Kidney (tissue), 14 donors: ENCODE measurements around the gene RPUSD2. TPM values are rescaled to one million over a fixed set of nuclear protein-coding genes. Genes with fewer than 3 reads are reported as not detected.

Experiments used
- DNase-seq, 5 donors: peaks; one replicate each; pipeline ENCODE4 v3.0.0-alpha.2; 2013 to 2020
- FAIRE-seq: peaks from 2 replicates; lab custom pipeline; 2012; peaks lifted over from hg19 to GRCh38; lab: Jason Lieb, UNC
- H3K27ac ChIP-seq, 2 donors: one replicate each; pipeline ENCODE4 v1.7.0; 2013; ENCODE audit warnings: low read depth in 2 of 2, low read length in 2 of 2, inconsistent platforms in 1 of 2
- H3K27me3 ChIP-seq: one replicate; pipeline ENCODE4 v1.7.1; 2013; ENCODE audit warnings: low read length, inconsistent platforms; ENCODE audit not compliant: control insufficient read depth, insufficient read depth
- H3K36me3 ChIP-seq, 3 donors: one replicate each; pipeline versions ENCODE4 v1.7.0 to v1.7.1; 2013; ENCODE audit warnings: low read length in 3 of 3, control low read depth in 1 of 3, inconsistent platforms in 1 of 3; ENCODE audit not compliant: insufficient read depth in 3 of 3, control insufficient read depth in 2 of 3
- H3K4me1 ChIP-seq, 3 donors: one replicate each; pipeline versions ENCODE4 v1.7.0 to v1.7.1; 2013; ENCODE audit warnings: low read length in 3 of 3, inconsistent platforms in 1 of 3, low read depth in 1 of 3; ENCODE audit not compliant: control insufficient read depth in 2 of 3, insufficient read depth in 2 of 3
- H3K4me3 ChIP-seq, 3 donors: one replicate each; pipeline versions ENCODE4 v1.7.0 to v1.8.1; 2013; ENCODE audit warnings: low read length in 3 of 3, control low read depth in 1 of 3, inconsistent platforms in 1 of 3
- H3K9ac ChIP-seq, 3 donors: one replicate each; pipeline versions ENCODE4 v1.7.0 to v1.7.1; 2013; ENCODE audit warnings: low read length in 3 of 3, control low read depth in 1 of 3, inconsistent platforms in 1 of 3
- H3K9me3 ChIP-seq, 3 donors: one replicate each; pipeline versions ENCODE4 v1.7.0 to v1.7.1; 2013; ENCODE audit warnings: low read length in 3 of 3, control low read depth in 1 of 3, inconsistent platforms in 1 of 3; ENCODE audit not compliant: control insufficient read depth in 2 of 3, insufficient read depth in 1 of 3
- intact Hi-C: fragments of 100-400 bp; cut with DNase I; formaldehyde crosslinking; loops from one replicate; pipeline ENCODE4 v1.11.1; 2022
- polyA plus RNA-seq: library from polyadenylated mRNA; stranded (reverse); fragments of 350-450 nt; fragmentation: Illumina TruSeq; extraction: RNeasy Lipid Tissue Mini Kit (QIAGEN cat#74804); gene quantifications from one replicate; pipeline ENCODE4 v1.2.3, GENCODE V29; 2014; ENCODE audit warnings: low read depth, low replicate concordance; ENCODE audit not compliant: insufficient read depth
- total RNA-seq: library from RNA; stranded (reverse); fragmentation: NEBNext Ultra II Directional; extraction: Animal tissue kit (Norgen Biotek cat#: 25700); gene quantifications from one replicate; pipeline ENCODE4 v1.2.1, GENCODE V29; 2021
- TF ChIP-seq, protein P1 (sequence below): IDR thresholded peaks from 3 replicates; pipeline ENCODE4 v1.5.1; 2012; ENCODE audit warnings: mild to moderate bottlenecking, moderate library complexity, borderline replicate concordance; ENCODE audit not compliant: insufficient read depth; ENCODE audit errors: extremely low read depth
- donor health status: control.
- donor health status: control.
- donor health status: control.
- donor health status: control.
- donor health status: control.
- donor health status: DM: yes; HTN: yes; CAD: no.
- donor health status: Normal renal cell carcinoma (clear cell type).

The RPUSD2 gene
- total and polyA plus RNA-seq, 2 donors from 2014 or later, result 9.8 to 12.7 TPM

GRCh38 chr15:40593165-40593564 is 24.1 kb downstream of the RPUSD2 start:
- no peaks in the 10 kb centered on the region for H3K9me3 ChIP-seq
- intact Hi-C loops, result no loop called here
- peak overlapping the region in 2 of 3 donors; percentile 17 to 77 for H3K4me3 ChIP-seq
- FAIRE-seq, result no peak
- H3K27ac ChIP-seq, result no peak overlapping the region
- peak in 1 of 5 donors; percentile 27 for DNase-seq
- TF ChIP-seq, protein P1, sequence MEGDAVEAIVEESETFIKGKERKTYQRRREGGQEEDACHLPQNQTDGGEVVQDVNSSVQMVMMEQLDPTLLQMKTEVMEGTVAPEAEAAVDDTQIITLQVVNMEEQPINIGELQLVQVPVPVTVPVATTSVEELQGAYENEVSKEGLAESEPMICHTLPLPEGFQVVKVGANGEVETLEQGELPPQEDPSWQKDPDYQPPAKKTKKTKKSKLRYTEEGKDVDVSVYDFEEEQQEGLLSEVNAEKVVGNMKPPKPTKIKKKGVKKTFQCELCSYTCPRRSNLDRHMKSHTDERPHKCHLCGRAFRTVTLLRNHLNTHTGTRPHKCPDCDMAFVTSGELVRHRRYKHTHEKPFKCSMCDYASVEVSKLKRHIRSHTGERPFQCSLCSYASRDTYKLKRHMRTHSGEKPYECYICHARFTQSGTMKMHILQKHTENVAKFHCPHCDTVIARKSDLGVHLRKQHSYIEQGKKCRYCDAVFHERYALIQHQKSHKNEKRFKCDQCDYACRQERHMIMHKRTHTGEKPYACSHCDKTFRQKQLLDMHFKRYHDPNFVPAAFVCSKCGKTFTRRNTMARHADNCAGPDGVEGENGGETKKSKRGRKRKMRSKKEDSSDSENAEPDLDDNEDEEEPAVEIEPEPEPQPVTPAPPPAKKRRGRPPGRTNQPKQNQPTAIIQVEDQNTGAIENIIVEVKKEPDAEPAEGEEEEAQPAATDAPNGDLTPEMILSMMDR, result no peak
- H3K9ac ChIP-seq, result no peak overlapping the region
- H3K4me1 ChIP-seq, result no peaks in the 10 kb centered on the region
- H3K27me3 ChIP-seq, result no peaks in the 10 kb centered on the region
- H3K36me3 ChIP-seq, result no peaks in the 10 kb centered on the region

GRCh38 chr15:40593588-40594428 is 24.7 kb downstream of the RPUSD2 start, which contains the start of gene KNL1:
KNL1 (plus strand) TSS chr15:40594249; CDS start chr15:40602932, 8,683 bp downstream.
- Histone ChIP-seq H3K27ac (peak within 1 kb of the TSS; percentile 93 to 99), H3K27me3 (no peaks in the 10 kb centered on the region), H3K9me3 (no peaks in the 10 kb centered on the region), H3K4me3 (peak within 1 kb of the TSS; percentile 77 to 100 (median 98)), H3K36me3 (no peaks in the 10 kb centered on the region), H3K4me1 (no peaks in the 10 kb centered on the region), H3K9ac (peak within 1 kb of the TSS; percentile 70 to 100 (median 90))
- intact Hi-C loops, result no loop called here
- peak; percentile 95 to 99 (median 98) for DNase-seq
- TF ChIP-seq, protein P1, result no peak
- FAIRE-seq, result peak; percentile 81

DNA sequence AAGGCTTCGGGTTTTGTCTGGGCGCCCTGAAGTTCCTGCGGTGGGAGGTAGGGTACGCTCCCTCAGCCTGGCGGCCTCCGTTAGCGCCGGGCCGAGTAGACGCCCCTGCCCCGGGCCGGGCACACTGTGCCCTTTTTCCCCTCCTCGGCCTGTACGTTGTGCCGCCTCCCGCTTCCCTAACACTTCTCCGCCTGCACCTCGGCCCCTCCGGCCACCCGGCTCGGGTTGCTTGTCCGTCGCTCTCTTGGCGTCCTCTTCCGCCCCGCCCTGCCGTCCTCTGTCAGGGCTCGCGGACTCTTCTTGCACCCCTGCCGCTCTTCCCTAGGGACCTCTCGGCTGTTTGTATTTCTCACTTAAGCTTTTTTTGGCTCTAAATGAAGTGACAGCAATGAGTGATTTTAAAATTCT is 25.3 kb downstream of the RPUSD2 start:
- H3K27ac ChIP-seq, result no peak overlapping the region
- H3K36me3 ChIP-seq, result no peaks in the 10 kb centered on the region
- no peaks in the 10 kb centered on the region for H3K9me3 ChIP-seq
- intact Hi-C loops, result no loop called here
- no peaks in the 10 kb centered on the region for H3K4me1 ChIP-seq
- peak overlapping the region in 2 of 3 donors; percentile 70 to 100 for H3K9ac ChIP-seq
- FAIRE-seq (no peak), DNase-seq (peak in 3 of 5 donors; percentile 80 to 87 (median 82))
- TF ChIP-seq, protein P1, result no peak
- peak overlapping the region; percentile 77 to 100 (median 98) for H3K4me3 ChIP-seq
- no peaks in the 10 kb centered on the region for H3K27me3 ChIP-seq
